ENCODE data around the gene UBE2Q1. TPM values are rescaled to one million over a fixed set of nuclear protein-coding genes. Genes with fewer than 3 reads are reported as not detected.

Gene UBE2Q1
- polyA plus RNA-seq (13.0 to 17.6 TPM (median 17.2 TPM) in 3 replicates), polyA minus RNA-seq (6.9 to 8.9 TPM (median 7.0 TPM) in 3 replicates)
- polyA plus RNA-seq (2011; ENCODE audit: low read depth): 85.7 TPM
- polyA plus RNA-seq (2011; cell fraction: cytosol; rRNA removed): 17.2 and 19.0 TPM in 2 replicates
- 17.2 and 19.2 TPM in 2 replicates for polyA plus RNA-seq (2011; cell fraction: nucleus; rRNA removed)
- polyA plus RNA-seq (2012; ENCODE audit: low replicate concordance): 34.7 and 47.8 TPM in 2 replicates
- polyA minus RNA-seq (2011; cell fraction: cytosol; rRNA and poly(A)+ RNA removed): 20.3 TPM
- 5.2 and 8.4 TPM in 2 replicates for polyA minus RNA-seq (2011; cell fraction: nucleus; rRNA and poly(A)+ RNA removed)

DNA sequence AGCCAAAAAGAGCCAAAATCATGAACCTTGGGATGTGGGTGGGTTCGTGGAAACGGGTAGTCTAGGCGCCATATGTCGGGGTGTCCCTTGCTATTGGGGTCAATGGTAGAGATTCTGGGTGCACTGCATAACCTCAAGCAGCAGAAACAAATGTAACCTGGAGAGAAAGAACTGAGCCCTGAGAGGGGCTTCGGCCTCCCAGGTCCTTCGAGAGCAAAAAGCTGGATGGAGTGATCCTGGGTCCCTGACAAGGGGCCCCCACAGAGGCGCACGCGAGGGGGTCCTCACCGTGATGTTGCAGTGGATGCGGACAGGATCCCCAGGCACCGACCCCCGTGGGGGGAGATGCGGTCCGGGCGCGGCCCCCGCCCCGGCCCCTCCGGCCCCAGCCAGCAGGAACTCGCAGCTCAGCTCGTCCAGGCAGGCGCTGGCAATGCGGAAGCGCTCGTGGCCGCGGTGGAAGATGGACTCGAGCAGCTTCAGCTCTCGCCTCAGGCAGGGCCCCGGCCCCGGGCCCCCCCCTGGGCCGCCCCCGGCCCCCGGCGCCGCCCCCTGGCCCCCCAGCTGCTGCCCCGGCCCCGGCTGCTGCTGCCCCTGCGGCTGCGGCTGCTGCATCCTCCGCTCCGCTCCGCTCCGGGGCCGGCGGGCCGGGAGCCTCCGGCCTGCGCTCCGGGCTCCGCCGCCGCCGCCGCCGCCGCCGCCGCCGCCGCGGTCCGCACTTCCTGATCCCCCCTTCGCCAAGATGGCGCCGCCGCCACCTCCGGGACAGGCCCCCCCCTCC, at the start of gene UBE2Q1:
Gene UBE2Q1, minus strand, starts transcription at position 724 of the 781 bp plus-strand sequence. Its CDS starts 109 bp downstream, at position 615.
- DNase-seq (ENCODE audit: low read depth, low spot score) (no peak), FAIRE-seq (no peak)
- Histone ChIP-seq H3K36me3 (ENCODE audit: control insufficient read depth in 2 of 2, extremely low read depth in 1 of 2, insufficient read depth in 2 of 2, low read length in 2 of 2) (peaks cover 14 to 25% of the 10 kb centered on the region in 2 experiments), H3K4me2 (ENCODE audit: control insufficient read depth, extremely low read depth, insufficient read depth, low read depth, low read length) (peak within 1 kb of the TSS; percentile 91), H3K4me1 (ENCODE audit: control insufficient read depth, extremely low read depth, insufficient read depth, low read length) (peaks cover 23% of the 10 kb centered on the region), H3K4me3 (ENCODE audit: control insufficient read depth in 2 of 3, extremely low read depth in 1 of 3, insufficient read depth in 2 of 3, low read depth in 1 of 3, low read length in 3 of 3) (peak within 1 kb of the TSS; percentile 76 to 80 (median 79)), H4K20me1 (ENCODE audit: control insufficient read depth, extremely low read depth, insufficient read depth, low read length) (peaks cover 2% of the 10 kb centered on the region), H3K79me2 (ENCODE audit: control insufficient read depth, insufficient read depth, low read length) (peaks cover 28% of the 10 kb centered on the region), H3K27ac (ENCODE audit: control insufficient read depth, insufficient read depth, low read length) (peak within 1 kb of the TSS; percentile 84), H3K9me3 (ENCODE audit: control insufficient read depth, low read depth, low read length) (no peaks in the 10 kb centered on the region), H3K9me1 (ENCODE audit: control insufficient read depth, extremely low read depth, insufficient read depth, low read length) (no peaks in the 10 kb centered on the region), H3K27me3 (ENCODE audit: control insufficient read depth, extremely low read depth, insufficient read depth, low read length) (no peaks in the 10 kb centered on the region), H3K9ac (ENCODE audit: control insufficient read depth, extremely low read depth, insufficient read depth, low read length) (peak within 1 kb of the TSS; percentile 82), H2AFZ (ENCODE audit: control insufficient read depth, low read length) (peak within 1 kb of the TSS; percentile 60)
- dilution Hi-C loops (cut with MboI; ENCODE audit: extremely low pct_ligation_motif_present, low sequenced_read_pairs): no loop called here
- TF ChIP-seq, protein P1, sequence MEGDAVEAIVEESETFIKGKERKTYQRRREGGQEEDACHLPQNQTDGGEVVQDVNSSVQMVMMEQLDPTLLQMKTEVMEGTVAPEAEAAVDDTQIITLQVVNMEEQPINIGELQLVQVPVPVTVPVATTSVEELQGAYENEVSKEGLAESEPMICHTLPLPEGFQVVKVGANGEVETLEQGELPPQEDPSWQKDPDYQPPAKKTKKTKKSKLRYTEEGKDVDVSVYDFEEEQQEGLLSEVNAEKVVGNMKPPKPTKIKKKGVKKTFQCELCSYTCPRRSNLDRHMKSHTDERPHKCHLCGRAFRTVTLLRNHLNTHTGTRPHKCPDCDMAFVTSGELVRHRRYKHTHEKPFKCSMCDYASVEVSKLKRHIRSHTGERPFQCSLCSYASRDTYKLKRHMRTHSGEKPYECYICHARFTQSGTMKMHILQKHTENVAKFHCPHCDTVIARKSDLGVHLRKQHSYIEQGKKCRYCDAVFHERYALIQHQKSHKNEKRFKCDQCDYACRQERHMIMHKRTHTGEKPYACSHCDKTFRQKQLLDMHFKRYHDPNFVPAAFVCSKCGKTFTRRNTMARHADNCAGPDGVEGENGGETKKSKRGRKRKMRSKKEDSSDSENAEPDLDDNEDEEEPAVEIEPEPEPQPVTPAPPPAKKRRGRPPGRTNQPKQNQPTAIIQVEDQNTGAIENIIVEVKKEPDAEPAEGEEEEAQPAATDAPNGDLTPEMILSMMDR (optimal IDR thresholded peaks at IDR 0.05 in 1 of 3, IDR thresholded peaks at IDR 0.05 in 1 of 3, conservative IDR thresholded peaks at IDR 0.05 in 1 of 3; ENCODE audit: extremely low read depth in 1 of 3, insufficient read depth in 2 of 3, low read length in 3 of 3): no peak
- TF ChIP-seq EZH2 (IDR thresholded peaks at IDR 0.05; ENCODE audit: low read length): no peak

DNA sequence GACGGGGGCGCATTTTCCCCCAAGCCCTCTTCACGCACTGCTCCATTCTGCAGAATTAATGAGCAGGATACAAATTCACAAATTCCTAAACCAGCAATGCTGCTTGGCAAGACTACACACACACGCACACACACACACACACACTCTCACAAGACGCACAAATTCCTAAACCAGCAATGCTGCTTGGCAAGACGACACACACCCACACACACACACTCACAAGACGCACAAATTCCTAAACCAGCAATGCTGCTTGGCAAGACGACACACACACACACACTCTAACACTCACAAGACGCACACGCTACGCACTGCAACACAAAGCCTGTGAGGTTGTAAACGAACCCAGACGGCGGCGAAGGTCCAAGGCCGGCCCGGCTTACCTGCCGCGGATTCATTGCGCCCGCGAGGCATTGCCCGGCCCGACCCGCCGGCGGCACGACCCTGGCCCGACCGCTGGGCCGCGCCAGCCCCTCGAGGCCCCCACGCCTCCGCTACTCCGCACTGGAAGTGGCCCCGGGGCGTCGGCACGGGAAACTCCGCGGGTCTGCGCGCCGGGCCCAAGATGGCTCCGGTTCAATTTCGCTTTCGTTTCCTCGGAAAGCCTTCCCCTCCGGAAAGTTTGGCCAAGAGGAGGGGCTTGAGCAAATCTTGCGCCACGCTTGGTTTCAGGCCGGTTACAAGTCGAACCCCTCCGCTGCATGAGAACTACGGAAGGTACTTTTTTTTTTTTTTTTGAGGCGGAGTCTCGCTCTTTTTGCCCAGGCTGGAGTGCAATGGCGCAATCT, 49.3 kb upstream of the UBE2Q1 start, which contains the start of gene ADAR:
Gene ADAR, minus strand, starts transcription at position 578 of the 788 bp plus-strand sequence. Its CDS starts 180 bp downstream, at position 398.
- TF ChIP-seq, protein P1 (optimal IDR thresholded peaks at IDR 0.05 in 1 of 3, IDR thresholded peaks at IDR 0.05 in 1 of 3, conservative IDR thresholded peaks at IDR 0.05 in 1 of 3; ENCODE audit: extremely low read depth in 1 of 3, insufficient read depth in 2 of 3, low read length in 3 of 3): no peak
- no peak for TF ChIP-seq EZH2 (IDR thresholded peaks at IDR 0.05; ENCODE audit: low read length)
- Histone ChIP-seq H3K79me2 (ENCODE audit: control insufficient read depth, insufficient read depth, low read length) (peaks cover 86% of the 10 kb centered on the region), H3K36me3 (ENCODE audit: control insufficient read depth in 2 of 2, extremely low read depth in 1 of 2, insufficient read depth in 2 of 2, low read length in 2 of 2) (peaks cover 3 to 8% of the 10 kb centered on the region in 2 experiments), H2AFZ (ENCODE audit: control insufficient read depth, low read length) (peak within 1 kb of the TSS; percentile 56), H3K9me3 (ENCODE audit: control insufficient read depth, low read depth, low read length) (no peaks in the 10 kb centered on the region), H3K4me3 (ENCODE audit: control insufficient read depth in 2 of 3, extremely low read depth in 1 of 3, insufficient read depth in 2 of 3, low read depth in 1 of 3, low read length in 3 of 3) (peak within 1 kb of the TSS; percentile 76 to 98 (median 90)), H3K4me1 (ENCODE audit: control insufficient read depth, extremely low read depth, insufficient read depth, low read length) (peaks cover 22% of the 10 kb centered on the region), H3K27ac (ENCODE audit: control insufficient read depth, insufficient read depth, low read length) (peak within 1 kb of the TSS; percentile 94), H4K20me1 (ENCODE audit: control insufficient read depth, extremely low read depth, insufficient read depth, low read length) (peaks cover 9% of the 10 kb centered on the region), H3K9me1 (ENCODE audit: control insufficient read depth, extremely low read depth, insufficient read depth, low read length) (no peaks in the 10 kb centered on the region), H3K9ac (ENCODE audit: control insufficient read depth, extremely low read depth, insufficient read depth, low read length) (peak within 1 kb of the TSS; percentile 97), H3K27me3 (ENCODE audit: control insufficient read depth, extremely low read depth, insufficient read depth, low read length) (no peaks in the 10 kb centered on the region), H3K4me2 (ENCODE audit: control insufficient read depth, extremely low read depth, insufficient read depth, low read depth, low read length) (peak within 1 kb of the TSS; percentile 95)
- FAIRE-seq: no peak
- DNase-seq (ENCODE audit: low read depth, low spot score): peak; percentile 71
- dilution Hi-C loops (cut with MboI; ENCODE audit: extremely low pct_ligation_motif_present, low sequenced_read_pairs): no loop called here

All from keratinocyte (primary cell).